ENCODE data around the gene CLEC4G.
A peak's percentile ranks its signal among the peaks of the same experiment; 100 is the strongest.
"Not testable (repeated sequence)": the region's sequence is repeated elsewhere in the genome, so short reads cannot be mapped to it uniquely, and the experiment has no call there.

CLEC4G gene, protein sequence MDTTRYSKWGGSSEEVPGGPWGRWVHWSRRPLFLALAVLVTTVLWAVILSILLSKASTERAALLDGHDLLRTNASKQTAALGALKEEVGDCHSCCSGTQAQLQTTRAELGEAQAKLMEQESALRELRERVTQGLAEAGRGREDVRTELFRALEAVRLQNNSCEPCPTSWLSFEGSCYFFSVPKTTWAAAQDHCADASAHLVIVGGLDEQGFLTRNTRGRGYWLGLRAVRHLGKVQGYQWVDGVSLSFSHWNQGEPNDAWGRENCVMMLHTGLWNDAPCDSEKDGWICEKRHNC

DNA sequence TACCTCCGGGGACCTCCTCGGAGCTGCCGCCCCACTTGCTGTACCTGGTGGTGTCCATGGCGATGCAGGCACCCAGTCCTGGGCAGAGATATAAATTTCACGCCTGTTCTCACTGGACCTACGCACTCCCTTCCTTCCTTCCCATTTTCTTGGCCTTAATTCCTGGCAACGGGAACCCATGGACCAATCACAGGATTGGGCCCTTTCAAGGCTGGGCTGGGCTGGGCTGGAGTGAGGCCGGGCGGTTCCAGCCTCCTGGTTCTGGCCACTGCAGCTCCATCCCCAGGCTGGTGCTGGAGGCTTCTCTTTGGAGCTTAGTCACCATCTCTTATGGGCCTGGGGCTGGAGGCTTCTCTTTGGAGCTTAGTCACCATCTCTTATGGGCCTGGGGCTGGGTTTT lies at the start of gene CLEC4G:
TSS of gene CLEC4G (minus strand) at position 66 of the 400 bp plus-strand sequence. CDS start at position 58, 8 bp downstream.
- no peak for DNase-seq

DNA sequence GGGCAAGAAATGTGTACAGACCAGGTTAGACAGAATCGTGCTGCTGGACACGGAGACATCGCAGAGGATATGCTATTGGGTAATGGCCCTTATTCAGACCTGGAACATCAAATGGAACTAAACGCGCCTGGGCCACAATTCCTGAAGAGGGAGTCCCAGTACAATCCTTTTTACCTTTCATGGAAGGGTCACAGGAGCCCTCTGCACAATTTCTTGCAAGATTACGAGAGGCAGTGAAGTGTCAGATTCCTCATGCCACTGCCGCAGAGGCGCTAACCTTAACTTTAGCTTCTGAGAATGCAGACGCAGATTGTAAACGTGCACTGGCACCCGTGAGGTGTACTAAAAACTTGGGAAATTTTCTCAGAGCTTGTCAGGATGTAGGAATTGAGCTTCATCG lies 49.2 kb upstream of the CLEC4G start:
- no peak for DNase-seq

DNA sequence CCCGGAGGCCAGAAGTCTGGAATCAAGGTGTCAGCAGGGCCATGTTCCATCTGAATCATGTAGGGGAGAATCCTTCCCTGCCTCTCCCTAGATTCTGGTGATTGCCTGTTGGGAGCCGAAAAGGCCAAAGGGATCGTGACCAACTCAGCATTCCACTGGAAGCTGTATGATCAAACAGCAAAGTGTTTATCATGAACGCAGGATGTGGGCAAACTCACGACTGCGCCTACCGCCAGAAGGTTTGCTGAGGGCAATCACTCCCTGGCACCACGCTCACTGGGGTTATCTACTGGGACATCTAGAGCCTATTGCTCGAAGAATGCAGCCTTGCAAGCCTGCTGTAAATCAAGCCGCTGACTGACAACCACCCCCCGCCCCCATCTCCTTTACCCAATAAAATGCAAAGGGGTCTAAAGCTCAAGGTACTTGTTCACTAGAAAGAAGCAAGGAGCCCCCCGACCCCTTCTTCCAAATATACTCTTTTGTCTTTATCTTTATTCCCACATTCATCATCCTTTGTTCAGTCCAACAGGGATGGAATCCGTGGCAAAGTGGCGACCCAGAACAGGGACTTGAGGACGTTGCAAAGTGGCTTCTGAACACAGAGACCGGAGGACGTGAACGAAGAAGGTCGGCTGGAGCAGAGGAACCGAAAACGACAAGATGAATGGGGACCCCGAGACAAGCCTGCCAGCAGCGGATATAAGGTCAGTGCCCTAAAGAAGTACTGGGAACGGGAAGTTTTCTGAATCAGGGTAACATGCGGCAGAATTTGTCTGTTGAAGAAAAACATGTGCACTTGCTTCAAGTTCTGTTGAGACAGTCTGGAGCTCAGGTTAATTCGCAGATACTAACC lies 47.9 kb upstream of the CLEC4G start:
- DNase-seq = no peak

DNA sequence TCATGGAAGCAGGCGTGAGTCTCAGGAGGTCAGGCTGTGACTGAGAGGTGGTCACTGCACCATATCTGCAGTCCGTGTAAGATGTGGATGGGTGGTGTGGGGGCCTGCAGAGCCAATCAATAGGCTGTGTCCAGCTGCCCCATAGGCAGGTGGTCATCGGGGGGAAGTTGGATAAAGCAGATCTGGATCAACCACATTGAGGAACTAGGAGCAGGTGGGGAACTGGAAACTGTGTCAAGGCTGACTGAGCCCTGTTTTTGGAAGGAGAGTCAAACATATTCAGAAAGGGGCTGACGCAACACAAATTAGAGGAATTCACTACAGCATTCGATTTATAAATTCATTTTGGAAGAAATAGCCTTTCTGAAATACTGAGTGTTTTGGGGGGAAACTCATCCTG lies 46.2 kb upstream of the CLEC4G start:
- no peak for DNase-seq

DNA sequence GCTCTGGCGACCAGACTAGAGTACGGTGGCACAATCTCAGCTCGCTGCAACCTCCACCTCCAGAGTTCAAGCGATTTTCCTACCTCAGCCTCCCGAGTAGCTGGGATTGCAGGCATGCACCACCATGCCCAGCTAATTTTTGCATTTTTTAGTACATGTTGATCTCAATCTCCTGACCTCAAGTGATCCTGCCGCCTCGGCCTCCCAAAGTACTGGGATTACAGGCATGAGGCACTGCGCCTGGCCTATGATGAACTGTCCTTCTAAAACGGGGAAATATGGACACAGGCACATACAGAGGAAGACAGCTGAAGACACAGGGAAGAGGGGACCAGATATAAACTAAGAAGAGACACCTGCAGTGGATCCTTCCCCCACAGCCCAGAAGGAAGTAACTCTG lies 43.9 kb upstream of the CLEC4G start:
- no peak for DNase-seq

DNA sequence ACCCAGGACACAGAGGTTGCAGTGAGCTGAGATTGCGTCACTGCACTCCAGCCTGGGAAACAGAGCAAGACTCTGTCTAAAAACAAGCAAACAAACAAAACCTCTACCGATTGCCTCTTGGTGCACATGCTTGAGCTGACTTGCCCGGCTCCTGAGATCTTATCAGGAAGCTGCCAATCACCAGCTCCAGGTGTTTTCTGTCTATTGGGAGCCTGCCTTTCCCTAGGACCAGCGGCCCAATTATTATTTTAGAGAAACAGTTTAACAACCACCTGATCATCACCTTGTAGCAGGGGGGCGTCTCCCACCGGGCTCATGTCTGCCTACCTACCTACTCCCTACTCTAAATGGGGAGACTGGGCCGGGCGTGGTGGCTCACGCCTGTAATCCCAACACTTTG lies 41.9 kb upstream of the CLEC4G start:
- DNase-seq = no peak

DNA sequence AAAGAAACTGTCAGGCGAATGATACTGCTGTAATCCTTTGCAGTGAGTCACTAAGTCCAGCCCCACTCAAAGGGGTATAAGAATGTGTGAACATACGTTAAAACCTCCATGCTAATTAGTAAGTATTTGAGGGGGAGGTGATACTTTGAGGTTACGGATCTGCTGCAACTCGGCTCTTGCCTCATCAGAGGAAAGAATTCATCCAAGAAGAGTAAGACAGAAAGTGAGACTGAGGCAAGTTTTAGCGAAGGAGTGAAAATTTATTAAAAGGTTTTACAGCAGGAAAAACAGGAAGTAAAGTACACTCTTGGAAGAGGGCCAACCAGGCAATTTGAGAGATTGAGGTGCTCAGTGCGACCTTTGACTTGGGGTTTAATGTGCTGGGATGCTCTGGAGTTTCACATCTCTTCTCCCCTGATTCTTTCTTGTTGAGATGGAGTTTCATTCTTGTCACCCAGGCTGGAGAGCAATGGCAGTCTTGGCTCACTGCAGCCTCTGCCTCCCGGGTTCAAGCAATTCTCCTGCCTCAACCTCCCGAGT lies 40.9 kb upstream of the CLEC4G start:
- DNase-seq = no peak

DNA sequence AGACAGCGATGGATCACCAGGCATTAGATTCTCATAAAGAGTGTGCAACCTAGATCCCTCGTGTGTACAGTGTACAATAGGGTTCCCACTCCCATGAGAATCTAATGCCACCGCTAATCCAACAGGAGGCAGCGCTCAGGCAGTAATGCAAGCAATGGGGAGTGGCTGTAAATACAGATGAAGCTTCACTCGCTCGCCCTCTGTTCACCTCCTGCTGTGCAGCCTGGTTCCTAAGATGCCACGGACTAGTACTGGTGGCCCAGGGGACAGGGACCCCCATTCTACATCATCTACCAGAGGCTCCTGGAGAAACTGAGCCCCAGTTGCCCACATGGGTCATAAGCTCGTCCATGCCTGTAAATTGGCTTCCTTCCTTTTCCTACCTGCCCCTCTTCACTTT lies 39.2 kb upstream of the CLEC4G start:
- DNase-seq = no peak

DNA sequence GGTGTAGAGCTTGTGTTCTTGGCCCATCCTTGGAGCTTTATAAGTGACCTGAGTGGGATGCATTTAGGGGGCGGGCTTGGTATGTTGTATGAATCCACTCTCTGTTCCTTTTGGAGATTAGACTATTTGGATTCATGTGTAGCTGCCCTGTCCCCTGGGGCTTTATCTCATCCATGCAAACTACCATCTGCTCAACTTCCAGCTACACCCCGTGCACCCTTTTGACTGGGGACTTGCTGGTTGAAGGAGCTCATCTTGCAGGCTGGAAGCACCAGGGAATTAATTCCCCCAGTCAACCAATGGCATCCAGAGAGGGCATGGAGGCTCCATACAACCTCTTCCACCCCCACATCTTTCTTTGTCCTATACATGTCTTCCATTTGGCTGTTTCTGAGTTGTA lies 37.3 kb upstream of the CLEC4G start:
- DNase-seq = no peak

DNA sequence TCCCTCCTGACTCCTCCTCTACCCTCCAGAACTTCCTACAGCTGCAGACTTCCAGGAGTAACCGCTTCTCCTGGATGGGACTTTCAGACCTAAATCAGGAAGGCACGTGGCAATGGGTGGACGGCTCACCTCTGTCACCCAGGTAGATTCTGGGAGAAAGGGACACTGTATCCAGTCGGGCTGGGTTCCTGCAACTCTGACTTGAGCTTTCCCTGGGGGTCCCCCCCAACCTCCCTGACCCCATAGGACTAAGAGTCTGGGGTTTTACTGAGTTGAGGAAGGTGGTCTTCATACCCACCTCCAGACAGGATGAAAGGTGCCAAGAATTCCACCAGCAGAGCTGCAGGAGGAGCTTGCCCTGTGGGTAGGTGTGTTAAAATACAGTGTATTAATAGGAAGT lies 35.6 kb upstream of the CLEC4G start:
- DNase-seq = no peak

DNA sequence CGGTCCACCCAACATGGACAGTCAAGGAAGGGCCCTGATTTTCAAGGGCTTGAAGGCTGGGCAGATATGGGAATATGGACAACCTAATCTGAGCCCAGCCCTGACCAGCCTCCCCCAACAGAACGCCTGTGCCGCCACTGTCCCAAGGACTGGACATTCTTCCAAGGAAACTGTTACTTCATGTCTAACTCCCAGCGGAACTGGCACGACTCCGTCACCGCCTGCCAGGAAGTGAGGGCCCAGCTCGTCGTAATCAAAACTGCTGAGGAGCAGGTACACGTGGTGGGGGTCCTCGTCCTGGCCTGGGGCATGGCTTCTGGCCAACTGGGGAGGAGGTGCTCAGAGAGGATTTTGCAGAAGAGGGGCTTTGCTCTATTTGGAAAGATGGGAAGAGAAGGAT lies 34.6 kb upstream of the CLEC4G start:
- DNase-seq = no peak

DNA sequence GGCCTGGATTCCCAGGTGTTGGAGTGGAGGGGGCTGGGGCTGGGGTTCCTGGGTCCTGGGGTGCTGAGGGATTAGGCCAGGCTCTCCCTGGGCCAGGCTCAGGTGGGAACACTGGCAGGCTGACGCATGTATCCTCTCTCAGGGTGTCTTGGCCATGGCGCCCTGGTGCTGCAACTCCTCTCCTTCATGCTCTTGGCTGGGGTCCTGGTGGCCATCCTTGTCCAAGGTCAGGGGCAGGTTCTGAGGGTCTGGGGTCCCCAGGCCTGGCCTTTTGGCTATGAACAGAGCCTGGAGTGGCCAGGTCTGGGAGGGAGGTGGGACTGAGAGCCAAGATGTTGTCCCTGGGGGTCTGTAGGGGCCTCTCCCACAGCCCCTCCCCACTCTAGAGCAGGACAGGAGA lies 33.1 kb upstream of the CLEC4G start:
- DNase-seq = not testable (repeated sequence)

DNA sequence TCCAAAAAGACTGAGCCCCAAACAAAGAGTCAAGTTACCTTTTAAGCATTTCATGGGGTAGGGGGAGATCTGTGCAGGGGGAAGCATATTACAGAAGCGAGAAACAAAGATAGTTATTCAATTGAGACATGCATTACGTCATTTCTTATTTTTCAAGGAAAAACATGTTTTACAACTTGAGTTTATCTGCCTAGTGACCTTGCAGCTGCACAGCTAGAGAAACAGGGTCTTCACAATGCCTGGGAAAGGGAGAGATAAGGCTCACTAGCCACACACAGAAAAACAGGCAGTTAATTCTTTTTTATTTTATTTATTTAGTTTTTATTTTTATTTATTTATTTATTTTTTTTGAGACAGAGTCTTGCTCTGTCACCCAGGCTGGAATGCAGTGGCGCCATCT lies 32.2 kb upstream of the CLEC4G start:
- DNase-seq = not testable (repeated sequence)

DNA sequence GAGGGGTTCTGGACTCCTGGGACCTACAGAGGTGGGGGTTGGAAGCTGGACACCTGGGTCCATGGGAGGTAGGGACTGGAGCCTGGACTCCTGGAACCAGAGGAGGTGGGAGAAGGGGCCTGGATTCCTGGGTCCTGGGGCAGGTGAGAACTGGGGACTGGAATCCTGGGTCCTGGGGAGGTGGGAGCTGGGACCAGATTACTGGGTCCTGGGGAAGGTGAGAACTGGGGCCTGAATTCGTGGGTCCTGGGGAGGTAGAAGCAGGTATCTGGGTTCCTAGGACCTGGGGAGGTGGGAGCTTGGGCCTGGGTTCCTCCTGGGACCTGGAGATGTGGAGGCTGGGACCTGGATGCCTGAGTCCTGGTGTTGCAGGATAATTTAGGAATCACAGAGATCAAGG lies 31.8 kb upstream of the CLEC4G start:
- no peak for DNase-seq

DNA sequence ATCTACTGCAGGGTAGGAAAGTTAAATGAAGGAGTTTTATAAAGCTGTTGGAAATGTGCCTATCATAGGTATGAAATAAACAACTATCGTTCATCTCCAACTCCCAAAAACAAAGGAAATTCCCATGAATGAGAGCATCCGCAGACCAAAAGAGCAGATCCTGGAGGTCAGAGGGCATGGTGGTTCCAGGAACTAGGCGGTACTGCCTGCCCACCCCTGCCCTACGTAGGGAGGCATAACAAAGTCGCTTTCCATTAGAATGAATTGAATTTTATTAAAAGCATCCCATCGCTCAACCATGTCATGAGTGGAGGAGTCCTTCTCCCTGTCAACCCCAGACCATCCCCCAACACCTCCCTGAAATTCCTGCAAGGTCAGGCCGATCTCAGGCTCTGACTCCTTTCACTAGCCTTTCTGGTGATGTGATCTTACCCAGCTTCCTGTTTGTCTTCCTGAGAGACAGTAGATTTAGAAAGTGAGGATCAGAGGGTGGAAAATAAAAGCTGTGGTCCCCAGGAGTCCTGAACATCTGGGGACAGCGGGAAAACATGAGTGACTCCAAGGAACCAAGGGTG lies 30.9 kb upstream of the CLEC4G start, which contains the start of gene CLEC4M:
TSS of gene CLEC4M (plus strand) at position 525 of the 575 bp plus-strand sequence. CDS start at position 549, 24 bp downstream.
- DNase-seq = no peak

DNA sequence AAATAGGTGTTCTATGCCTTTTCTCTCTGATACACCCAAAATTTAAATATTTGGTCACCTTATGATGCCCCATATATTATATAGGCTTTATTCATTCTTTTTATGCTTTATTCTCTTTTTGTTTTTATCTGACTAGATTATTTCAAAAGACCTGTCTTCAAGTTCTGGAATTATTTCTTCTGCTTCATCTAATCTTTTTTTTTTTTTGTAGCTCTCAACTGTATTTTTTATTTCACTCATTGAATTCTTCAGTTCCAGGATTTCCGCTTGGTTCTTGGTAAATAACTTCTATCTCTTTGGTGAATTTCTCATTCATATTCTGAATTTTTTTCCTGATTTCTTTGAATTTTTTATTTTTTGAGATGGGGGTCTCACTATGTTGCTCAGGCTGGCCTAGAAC lies 27.2 kb upstream of the CLEC4G start:
- no peak for DNase-seq

DNA sequence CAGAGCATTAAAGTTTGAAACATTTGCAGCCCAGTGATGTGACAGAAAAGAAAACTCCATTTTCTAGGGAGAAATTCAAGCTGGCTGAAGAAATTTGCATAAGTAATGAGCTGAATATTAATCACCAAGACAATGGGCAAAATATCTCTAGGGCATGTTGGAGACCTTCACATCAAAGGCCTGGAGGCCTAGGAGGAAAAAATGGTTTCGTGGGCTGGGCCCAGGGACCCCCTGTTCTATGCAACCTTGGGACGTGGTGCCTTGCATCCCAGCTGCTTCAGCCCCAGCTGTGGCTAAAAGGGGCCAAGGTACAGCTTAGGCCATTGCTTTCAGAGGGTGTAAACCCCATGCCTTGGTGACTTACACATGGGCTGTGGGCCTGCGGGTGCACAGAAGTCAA lies 25.4 kb upstream of the CLEC4G start:
- DNase-seq = no peak

DNA sequence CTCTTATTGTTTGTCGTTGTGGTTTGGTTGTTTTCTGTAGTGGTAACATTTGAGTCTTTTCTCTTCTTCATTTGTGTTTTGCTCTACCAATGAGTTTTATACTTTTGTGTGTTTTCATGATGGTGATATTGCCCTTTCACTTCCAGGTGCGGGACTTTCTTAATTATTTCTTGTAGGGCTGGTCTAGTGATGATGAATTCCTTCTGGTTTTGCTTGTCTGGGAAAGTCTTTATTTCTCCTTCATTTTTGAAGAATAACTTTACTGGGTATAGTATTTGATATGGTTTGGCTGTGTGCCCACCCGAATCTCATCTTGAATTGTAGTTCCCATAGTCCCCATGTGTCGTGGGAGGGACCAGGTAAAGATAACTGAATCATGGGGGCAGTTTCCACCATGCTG lies 24.3 kb upstream of the CLEC4G start:
- no peak for DNase-seq

DNA sequence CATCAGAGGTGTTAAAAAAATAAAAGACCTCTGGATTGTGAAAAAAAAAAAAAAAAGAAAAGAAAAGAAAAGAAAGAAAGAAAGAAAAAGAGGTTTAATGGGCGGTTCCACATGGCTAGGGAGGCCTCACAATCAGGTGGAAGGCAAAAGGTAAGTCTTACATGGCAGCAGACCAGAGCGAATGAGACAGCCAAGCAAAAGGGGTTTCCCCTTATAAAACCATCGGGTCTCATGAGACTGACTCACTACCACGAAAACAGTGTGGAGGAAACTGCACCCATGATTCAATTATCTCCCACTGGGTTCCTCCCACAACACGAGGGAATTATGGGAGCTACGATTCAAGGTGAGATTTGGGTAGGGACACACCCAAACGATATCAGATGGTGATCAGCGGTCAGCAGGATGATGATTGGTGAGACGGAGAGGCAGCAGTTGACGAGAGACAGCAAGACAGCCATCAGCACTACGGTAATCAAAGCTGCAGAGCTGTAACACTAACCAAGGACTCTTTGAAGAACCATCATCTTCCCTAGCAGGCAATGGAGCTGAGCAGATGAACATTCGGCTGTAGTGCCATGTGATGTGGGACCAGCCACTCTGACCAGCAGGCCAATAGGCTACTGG lies 19.4 kb upstream of the CLEC4G start:
- peak; percentile 26 for DNase-seq

DNA sequence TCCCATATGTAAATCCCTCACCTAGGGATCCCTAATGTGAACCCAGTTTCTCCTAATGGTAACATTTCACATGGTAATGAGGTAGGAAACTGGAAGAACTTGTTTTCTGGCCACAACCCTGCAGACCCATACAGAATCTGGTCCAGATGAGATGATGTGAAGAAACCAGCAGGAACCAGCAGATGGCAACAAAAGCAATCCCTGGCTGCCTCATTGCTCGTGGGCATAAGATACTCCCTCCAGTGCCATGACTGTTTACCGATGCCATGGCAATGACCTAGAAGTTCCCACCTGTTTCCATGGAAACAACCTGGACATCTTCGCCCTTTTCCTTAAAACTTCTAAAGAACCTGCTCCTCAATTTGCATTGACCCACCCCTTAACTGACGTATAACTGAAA lies 16.8 kb upstream of the CLEC4G start:
- DNase-seq = no peak

DNA sequence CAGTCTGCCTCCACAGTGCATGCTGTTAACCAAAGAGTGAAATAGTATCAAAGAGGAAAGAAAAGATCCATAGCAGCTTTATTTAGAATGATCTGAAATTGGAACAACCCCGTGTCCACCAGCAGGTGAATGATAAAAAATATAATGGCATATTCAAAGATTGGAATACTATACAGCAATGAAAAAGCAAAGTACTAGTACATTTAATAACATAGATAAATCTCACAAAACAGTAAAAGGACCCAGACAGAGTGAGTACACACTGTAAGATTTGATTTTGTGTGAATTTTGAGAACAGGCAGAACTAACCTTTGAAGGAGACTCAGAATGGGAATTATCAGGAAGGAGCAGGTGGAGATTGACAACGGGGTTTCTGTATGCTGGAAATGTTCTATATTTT lies 16.3 kb upstream of the CLEC4G start:
- DNase-seq = no peak

DNA sequence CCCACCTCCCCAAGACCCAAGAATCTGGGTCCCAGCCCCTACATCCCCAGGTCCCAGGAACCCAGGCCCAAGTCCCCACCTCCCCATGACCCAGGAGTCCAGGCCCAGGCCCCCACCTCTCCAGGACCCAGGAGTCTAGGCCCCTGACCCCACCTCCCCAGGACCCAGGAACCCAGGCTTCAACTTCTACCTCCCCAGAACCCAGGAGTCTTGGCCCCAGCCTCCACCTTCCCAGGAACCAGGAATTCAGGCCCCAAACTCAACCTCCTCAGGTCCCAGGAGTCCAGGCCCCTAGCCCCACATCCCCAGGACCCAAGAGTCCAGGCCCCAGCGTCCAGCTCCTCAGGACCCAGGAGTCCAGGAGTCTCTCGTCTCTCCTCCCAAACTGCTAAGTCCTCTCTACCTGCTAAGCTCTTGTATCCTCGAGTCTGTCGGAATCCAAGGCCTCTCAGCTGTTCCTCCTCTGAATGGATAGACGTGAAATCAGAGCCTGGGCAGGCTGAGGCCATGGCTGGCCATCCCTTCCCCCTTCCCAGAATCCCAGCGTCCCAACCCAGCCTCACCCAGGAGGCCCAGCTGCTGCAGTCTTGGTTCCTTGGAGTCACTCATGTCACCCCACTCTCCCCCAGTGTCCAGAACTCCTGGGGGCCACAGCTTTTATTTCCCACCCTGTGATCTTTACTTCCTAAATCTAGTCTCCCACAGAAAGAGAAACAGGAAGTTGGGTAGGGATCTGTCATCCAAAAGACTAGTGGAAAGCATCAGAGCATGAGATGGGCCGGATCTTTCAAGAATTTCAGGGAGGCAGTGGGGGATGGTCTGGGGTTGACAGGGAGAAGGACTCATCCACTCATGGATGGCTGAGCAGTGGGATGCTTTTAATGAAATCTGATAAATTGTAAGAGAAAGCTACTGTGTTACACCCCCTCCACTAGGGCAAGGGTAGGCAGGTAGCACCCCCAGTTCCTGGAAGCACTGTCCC lies 15.3 kb upstream of the CLEC4G start, which contains the start of gene CD209:
TSS of gene CD209 (minus strand) at position 632 of the 982 bp plus-strand sequence. CDS start at position 609, 23 bp downstream.
- no peak for DNase-seq

Data from activated CD8-positive, alpha-beta memory T cell treated with anti-CD3 and anti-CD28 coated beads, Interleukin-2, amount 50 U/mL, for 4 hours (primary cell).